HL-60 (cell line): ENCODE measurements around the gene RNF6.

Experiments
- DNase-seq, 2 experiments: peaks; one replicate each; pipeline ENCODE4 v3.0.0-alpha.2; 2010 to 2020; ENCODE audit warnings: low read depth in 1 of 2, low spot score in 1 of 2
- H3K27ac ChIP-seq: fragments of 250-450 bp; sonication (Bioruptor Pico); replicated peaks from 2 replicates; pipeline ENCODE4 v1.5.1; 2020; ENCODE audit warnings: mild to moderate bottlenecking, moderate library complexity
- H3K27me3 ChIP-seq: fragments of 250-450 bp; sonication (Bioruptor Pico); 2 replicates; pipeline ENCODE4 v1.5.1; 2021; ENCODE audit warnings: mild to moderate bottlenecking, moderate library complexity; ENCODE audit not compliant: insufficient read depth, poor library complexity, severe bottlenecking
- H3K4me3 ChIP-seq: replicated peaks from 2 replicates; pipeline ENCODE4 v1.5.1; 2011; ENCODE audit warnings: mild to moderate bottlenecking, control low read depth, low read length; ENCODE audit not compliant: insufficient read depth
- CTCF ChIP-seq: IDR thresholded peaks from one replicate; pipeline ENCODE4 v1.5.1; 2011; ENCODE audit warnings: low read length, control low read depth, inconsistent platforms; ENCODE audit not compliant: insufficient read depth
- GABPA ChIP-seq: IDR thresholded peaks from 2 replicates; pipeline ENCODE4 v1.6.1; 2012; ENCODE audit warnings: low read depth
- POLR2AphosphoS5 ChIP-seq: IDR thresholded peaks from 2 replicates; pipeline ENCODE4 v1.6.1; 2012; ENCODE audit warnings: low read depth
- SPI1 ChIP-seq: IDR thresholded peaks from 2 replicates; pipeline ENCODE4 v1.6.1; 2012; ENCODE audit warnings: low read depth, mild to moderate bottlenecking, borderline replicate concordance
- TF ChIP-seq, protein P1 (sequence below): IDR thresholded peaks from 2 replicates; pipeline ENCODE4 v1.6.1; 2012; ENCODE audit warnings: low read depth; ENCODE audit not compliant: insufficient replicate concordance

RNF6 gene

GRCh38 chr13:26168835-26169234 lies 53.3 kb downstream of the RNF6 start:
- Histone ChIP-seq H3K27ac (no peak overlapping the region), H3K27me3 (no peaks in the 10 kb centered on the region), H3K4me3 (no peak overlapping the region)
- no peak for DNase-seq
- TF ChIP-seq SPI1 = no peak
- TF ChIP-seq POLR2AphosphoS5 = no peak
- TF ChIP-seq CTCF = no peak
- TF ChIP-seq GABPA = no peak

DNA sequence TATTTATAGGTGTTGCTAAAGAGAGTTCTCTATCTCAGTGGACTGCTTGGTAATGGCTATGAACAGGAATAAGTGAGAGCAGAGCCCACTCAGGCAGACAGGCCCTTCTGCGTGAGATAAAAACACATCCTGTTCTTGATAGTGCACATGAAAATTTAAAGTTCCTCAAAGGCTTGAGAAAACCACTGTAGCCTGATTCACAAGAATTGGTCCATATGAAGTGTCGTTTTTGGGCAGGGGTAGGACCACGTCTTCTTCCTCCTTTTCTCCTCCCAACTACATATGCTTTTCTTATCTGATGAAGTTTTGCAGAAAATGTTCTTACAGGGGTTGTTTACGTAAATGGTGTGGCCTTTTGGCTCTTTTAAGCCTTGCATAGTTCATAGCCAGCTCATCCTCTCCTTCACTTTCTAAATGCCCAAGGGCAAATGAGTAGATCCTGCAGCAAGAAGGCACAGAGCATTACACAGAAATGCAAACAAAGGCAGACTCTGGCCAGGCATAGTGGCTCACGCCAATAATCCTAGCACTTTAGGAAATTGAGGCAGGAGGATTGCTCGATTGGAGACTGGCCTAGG lies 53.8 kb downstream of the RNF6 start:
- DNase-seq = no peak
- no peak overlapping the region for H3K4me3 ChIP-seq
- no peaks in the 10 kb centered on the region for H3K27me3 ChIP-seq
- H3K27ac ChIP-seq = no peak overlapping the region
- TF ChIP-seq CTCF (no peak), POLR2AphosphoS5 (no peak), GABPA (no peak), SPI1 (no peak)
- TF ChIP-seq, protein P1, sequence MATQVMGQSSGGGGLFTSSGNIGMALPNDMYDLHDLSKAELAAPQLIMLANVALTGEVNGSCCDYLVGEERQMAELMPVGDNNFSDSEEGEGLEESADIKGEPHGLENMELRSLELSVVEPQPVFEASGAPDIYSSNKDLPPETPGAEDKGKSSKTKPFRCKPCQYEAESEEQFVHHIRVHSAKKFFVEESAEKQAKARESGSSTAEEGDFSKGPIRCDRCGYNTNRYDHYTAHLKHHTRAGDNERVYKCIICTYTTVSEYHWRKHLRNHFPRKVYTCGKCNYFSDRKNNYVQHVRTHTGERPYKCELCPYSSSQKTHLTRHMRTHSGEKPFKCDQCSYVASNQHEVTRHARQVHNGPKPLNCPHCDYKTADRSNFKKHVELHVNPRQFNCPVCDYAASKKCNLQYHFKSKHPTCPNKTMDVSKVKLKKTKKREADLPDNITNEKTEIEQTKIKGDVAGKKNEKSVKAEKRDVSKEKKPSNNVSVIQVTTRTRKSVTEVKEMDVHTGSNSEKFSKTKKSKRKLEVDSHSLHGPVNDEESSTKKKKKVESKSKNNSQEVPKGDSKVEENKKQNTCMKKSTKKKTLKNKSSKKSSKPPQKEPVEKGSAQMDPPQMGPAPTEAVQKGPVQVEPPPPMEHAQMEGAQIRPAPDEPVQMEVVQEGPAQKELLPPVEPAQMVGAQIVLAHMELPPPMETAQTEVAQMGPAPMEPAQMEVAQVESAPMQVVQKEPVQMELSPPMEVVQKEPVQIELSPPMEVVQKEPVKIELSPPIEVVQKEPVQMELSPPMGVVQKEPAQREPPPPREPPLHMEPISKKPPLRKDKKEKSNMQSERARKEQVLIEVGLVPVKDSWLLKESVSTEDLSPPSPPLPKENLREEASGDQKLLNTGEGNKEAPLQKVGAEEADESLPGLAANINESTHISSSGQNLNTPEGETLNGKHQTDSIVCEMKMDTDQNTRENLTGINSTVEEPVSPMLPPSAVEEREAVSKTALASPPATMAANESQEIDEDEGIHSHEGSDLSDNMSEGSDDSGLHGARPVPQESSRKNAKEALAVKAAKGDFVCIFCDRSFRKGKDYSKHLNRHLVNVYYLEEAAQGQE = no peak

DNA sequence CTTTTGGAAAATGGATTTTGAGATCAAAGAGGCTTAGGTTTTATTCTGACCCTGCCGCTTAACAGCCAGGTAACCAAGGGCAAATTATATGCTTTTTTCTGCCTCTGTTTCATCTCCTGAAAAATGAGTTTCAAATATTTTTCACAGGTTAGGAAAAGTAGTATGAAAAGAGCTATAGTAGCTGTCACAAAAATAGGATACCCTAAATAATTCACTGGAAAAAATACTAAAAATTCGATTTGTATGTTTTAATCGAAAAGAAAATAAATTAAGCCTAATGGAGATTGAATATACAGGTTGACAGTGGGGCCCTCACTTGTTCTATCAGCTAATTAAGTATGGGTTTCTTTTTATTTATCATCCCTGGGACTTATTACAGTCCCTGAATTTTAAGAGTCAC lies 58.3 kb downstream of the RNF6 start:
- Histone ChIP-seq H3K27me3 (no peaks in the 10 kb centered on the region), H3K4me3 (no peak overlapping the region), H3K27ac (no peak overlapping the region)
- no peak for DNase-seq
- TF ChIP-seq, protein P1 = no peak
- TF ChIP-seq POLR2AphosphoS5 (no peak), CTCF (no peak), SPI1 (no peak), GABPA (no peak)
